HepG2 (cell line): Measurements from ENCODE around the gene TOX4. TPM values are rescaled to one million over a fixed set of nuclear protein-coding genes. Genes with fewer than 3 reads are reported as not detected.

Experiments
- HIVEP1 ChIP-seq: sonication (generic); formaldehyde crosslinking; IDR thresholded peaks from 2 replicates; pipeline ENCODE4 v1.4.0; 2020; ENCODE audit warnings: mild to moderate bottlenecking, missing genetic modification reagents
- HOMEZ ChIP-seq: IDR thresholded peaks from 2 replicates; pipeline ENCODE4 v1.6.1; 2016; ENCODE audit warnings: low read depth
- MIER2 ChIP-seq: IDR thresholded peaks from 2 replicates; pipeline ENCODE4 v1.6.1; 2016; ENCODE audit warnings: missing biosample characterization, missing genetic modification reagents
- RAD51 ChIP-seq: fragments of 450-650 bp; IDR thresholded peaks from 2 replicates; pipeline ENCODE4 v1.6.1; 2016; ENCODE audit warnings: borderline replicate concordance
- RFX3 ChIP-seq: IDR thresholded peaks from 2 replicates; pipeline ENCODE4 v1.6.1; 2016; ENCODE audit warnings: missing biosample characterization, missing genetic modification reagents
- ZNF317 ChIP-seq: sonication (generic); formaldehyde crosslinking; IDR thresholded peaks from 2 replicates; pipeline ENCODE4 v1.5.0; 2020; ENCODE audit warnings: mild to moderate bottlenecking, missing genetic modification reagents
- ZNF318 ChIP-seq: sonication (generic); formaldehyde crosslinking; IDR thresholded peaks from 2 replicates; pipeline ENCODE4 v1.4.0; 2020; ENCODE audit warnings: mild to moderate bottlenecking, missing genetic modification reagents
- polyA plus RNA-seq, 8 experiments: library from polyadenylated mRNA; depleted of rRNA in 3 of 8; stranded (reverse) in 7 of 8; unstranded in 1 of 8; fragments of >200 nt; fragmentation: Illumina TruSeq in 4 of 8; extraction: Trizol in 4 of 8; gene quantifications; 2 replicates each; pipeline versions ENCODE4 v1.2.1 to v1.2.3, GENCODE V29; 2011 to 2016; ENCODE audit warnings: low read depth in 4 of 8, missing spikeins in 1 of 8, mixed read lengths in 1 of 8; ENCODE audit not compliant: insufficient read depth in 1 of 8
- total RNA-seq, 5 experiments: library from RNA; depleted of rRNA; stranded (reverse); fragments of >200 nt; fragmentation: Illumina TruSeq; extraction: Trizol; gene quantifications; 2 replicates each; pipeline ENCODE4 v1.2.3, GENCODE V29; 2016; ENCODE audit warnings: low read depth in 1 of 5
- TF ChIP-seq, protein P1 (sequence below): sonication (generic); formaldehyde crosslinking; IDR thresholded peaks from 2 replicates; pipeline ENCODE4 v1.4.0; 2020; ENCODE audit warnings: missing genetic modification reagents, borderline replicate concordance
- TF ChIP-seq, protein P2 (sequence below): sonication (generic); formaldehyde crosslinking; IDR thresholded peaks from 2 replicates; pipeline ENCODE4 v1.5.1; 2020; ENCODE audit warnings: mild to moderate bottlenecking, missing genetic modification reagents, moderate library complexity
- TF ChIP-seq, protein P3 (sequence below): sonication (generic); formaldehyde crosslinking; IDR thresholded peaks from 2 replicates; pipeline ENCODE4 v1.4.0; 2020; ENCODE audit warnings: mild to moderate bottlenecking, missing genetic modification reagents

The TOX4 gene
- total and polyA plus RNA-seq, 2 of the 13 experiments (the other 11 are each of a cell fraction or from before 2014, with no cell fraction given), result 71.8 to 163 TPM

DNA sequence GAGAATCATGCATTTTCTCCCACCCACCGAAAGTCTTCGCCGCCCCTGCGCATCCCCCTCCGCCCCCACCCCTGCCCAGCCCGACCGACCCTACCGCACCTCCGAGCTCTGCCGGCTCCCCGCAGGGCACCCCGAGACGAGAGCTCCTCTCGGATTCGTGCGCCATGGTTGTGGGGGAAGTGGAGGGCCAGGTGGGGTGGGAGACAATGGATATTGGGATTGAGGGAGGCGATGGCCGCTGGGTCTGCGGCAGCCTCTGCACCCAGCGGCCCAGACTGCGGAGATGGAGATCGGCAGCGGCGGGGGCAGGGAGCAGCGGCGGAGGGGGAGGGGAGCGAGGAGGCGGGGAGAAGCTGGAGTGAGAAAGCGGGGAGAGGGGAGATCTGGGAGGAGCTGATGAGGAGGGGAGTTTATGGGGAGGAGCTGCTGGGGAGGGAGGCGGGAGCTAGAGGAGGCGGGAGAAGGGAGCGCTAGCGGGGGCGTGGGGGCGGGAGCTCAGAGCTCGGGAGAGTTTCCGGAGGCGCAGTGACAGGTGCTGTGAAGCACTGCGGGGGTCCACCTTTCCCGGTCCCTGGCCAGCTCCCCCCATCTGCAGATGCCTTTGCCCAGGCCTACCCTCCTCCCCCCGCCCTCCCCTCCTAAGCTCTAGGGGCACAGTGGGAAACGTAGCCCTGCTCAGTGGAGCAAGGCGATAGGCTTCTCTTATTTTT lies 49.1 kb downstream of the TOX4 start, which contains the start of gene SALL2 (continued):
- TF ChIP-seq ZNF318 (no peak), RFX3 (no peak), RAD51 (no peak), HIVEP1 (peak; percentile 23; the same call in 1 of the 2 replicates), HOMEZ (CRISPR knock-in tag) (no peak), ZNF317 (CRISPR knock-in tag) (no peak), MIER2 (CRISPR knock-in tag) (no peak)
- TF ChIP-seq, protein P1, sequence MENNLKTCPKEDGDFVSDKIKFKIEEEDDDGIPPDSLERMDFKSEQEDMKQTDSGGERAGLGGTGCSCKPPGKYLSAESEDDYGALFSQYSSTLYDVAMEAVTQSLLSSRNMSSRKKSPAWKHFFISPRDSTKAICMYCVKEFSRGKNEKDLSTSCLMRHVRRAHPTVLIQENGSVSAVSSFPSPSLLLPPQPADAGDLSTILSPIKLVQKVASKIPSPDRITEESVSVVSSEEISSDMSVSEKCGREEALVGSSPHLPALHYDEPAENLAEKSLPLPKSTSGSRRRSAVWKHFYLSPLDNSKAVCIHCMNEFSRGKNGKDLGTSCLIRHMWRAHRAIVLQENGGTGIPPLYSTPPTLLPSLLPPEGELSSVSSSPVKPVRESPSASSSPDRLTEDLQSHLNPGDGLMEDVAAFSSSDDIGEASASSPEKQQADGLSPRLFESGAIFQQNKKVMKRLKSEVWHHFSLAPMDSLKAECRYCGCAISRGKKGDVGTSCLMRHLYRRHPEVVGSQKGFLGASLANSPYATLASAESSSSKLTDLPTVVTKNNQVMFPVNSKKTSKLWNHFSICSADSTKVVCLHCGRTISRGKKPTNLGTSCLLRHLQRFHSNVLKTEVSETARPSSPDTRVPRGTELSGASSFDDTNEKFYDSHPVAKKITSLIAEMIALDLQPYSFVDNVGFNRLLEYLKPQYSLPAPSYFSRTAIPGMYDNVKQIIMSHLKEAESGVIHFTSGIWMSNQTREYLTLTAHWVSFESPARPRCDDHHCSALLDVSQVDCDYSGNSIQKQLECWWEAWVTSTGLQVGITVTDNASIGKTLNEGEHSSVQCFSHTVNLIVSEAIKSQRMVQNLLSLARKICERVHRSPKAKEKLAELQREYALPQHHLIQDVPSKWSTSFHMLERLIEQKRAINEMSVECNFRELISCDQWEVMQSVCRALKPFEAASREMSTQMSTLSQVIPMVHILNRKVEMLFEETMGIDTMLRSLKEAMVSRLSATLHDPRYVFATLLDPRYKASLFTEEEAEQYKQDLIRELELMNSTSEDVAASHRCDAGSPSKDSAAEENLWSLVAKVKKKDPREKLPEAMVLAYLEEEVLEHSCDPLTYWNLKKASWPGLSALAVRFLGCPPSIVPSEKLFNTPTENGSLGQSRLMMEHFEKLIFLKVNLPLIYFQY, result no peak
- TF ChIP-seq, protein P2, sequence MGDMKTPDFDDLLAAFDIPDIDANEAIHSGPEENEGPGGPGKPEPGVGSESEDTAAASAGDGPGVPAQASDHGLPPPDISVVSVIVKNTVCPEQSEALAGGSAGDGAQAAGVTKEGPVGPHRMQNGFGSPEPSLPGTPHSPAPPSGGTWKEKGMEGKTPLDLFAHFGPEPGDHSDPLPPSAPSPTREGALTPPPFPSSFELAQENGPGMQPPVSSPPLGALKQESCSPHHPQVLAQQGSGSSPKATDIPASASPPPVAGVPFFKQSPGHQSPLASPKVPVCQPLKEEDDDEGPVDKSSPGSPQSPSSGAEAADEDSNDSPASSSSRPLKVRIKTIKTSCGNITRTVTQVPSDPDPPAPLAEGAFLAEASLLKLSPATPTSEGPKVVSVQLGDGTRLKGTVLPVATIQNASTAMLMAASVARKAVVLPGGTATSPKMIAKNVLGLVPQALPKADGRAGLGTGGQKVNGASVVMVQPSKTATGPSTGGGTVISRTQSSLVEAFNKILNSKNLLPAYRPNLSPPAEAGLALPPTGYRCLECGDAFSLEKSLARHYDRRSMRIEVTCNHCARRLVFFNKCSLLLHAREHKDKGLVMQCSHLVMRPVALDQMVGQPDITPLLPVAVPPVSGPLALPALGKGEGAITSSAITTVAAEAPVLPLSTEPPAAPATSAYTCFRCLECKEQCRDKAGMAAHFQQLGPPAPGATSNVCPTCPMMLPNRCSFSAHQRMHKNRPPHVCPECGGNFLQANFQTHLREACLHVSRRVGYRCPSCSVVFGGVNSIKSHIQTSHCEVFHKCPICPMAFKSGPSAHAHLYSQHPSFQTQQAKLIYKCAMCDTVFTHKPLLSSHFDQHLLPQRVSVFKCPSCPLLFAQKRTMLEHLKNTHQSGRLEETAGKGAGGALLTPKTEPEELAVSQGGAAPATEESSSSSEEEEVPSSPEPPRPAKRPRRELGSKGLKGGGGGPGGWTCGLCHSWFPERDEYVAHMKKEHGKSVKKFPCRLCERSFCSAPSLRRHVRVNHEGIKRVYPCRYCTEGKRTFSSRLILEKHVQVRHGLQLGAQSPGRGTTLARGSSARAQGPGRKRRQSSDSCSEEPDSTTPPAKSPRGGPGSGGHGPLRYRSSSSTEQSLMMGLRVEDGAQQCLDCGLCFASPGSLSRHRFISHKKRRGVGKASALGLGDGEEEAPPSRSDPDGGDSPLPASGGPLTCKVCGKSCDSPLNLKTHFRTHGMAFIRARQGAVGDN, result peak; percentile 70
- TF ChIP-seq, protein P3, sequence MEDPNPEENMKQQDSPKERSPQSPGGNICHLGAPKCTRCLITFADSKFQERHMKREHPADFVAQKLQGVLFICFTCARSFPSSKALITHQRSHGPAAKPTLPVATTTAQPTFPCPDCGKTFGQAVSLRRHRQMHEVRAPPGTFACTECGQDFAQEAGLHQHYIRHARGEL (CRISPR knock-in tag), result no peak
